GM18858 (cell line): ENCODE measurements around the gene FBXO46.
"Not testable (repeated sequence)": the region's sequence is repeated elsewhere in the genome, so short reads cannot be mapped to it uniquely, and the experiment has no call there.

ENCODE experiments used
- ATAC-seq: cut with Tn5 transposase; IDR thresholded peaks from one replicate; pipeline ENCODE4 v1.9.1; 2021; ENCODE audit not compliant: unreplicated experiment

Gene FBXO46

DNA sequence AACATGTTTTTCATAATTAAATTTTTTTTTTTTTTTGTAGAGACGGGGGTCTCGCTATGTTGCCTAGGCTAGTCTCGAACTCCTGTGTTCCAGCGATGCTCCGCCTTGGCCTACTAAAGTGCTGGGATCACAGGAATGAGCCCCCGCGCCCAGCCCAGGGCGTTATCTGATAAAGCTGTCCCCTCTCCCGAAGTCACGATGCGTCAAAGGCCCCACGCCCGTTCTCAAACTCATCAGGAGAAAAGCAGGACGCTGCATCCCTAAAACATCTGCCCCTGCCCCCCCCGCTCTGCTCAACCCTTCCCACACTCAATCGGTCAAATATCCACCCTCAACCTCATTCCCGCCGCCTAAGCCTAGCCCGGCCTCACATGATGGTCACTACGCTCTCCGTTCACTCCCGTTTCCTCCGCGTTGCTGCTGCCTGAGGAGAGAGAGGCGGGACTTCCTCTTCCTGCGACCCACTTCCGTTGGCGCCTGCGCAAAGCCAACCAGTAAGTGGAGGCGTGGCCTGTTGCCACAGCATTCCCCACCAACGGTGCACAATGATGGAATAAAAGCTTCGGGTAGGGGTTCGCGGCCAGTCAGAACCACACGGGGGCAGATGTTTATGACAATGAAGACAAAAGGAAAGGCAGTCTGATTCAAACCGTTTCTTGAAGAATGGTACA lies 39.0 kb downstream of the FBXO46 start, which contains the start of gene SNRPD2:
SNRPD2 (minus strand) TSS at position 438 of the 671 bp plus-strand sequence; CDS start at position 373, 65 bp downstream.
- peak; percentile 36 for ATAC-seq

- ATAC-seq: no peak
These were observed 43.1 kb downstream of the FBXO46 start for GRCh38 chr19:45687599-45687998.

DNA sequence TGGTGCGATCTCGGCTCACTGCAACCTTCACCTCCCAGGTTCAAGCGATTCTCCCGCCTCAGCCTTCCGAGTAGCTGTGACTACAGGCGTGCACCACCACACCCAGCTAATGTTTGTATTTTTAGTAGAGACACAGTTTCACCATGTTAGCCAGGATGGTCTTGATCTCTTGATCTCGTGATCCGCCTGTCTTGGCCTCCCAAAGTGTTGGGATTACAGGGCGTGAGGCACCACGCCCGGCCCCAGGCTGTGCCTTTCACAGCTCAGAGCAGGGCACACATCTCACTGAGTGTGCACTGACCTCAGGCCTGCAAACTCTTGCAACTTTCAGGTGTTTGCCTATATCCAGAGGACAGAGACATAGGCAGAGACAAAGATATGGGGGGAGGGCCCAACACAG lies 45.7 kb downstream of the FBXO46 start:
- not testable (repeated sequence) for ATAC-seq

- no peak for ATAC-seq
These were observed 47.8 kb downstream of the FBXO46 start for GRCh38 chr19:45682908-45683307.

DNA sequence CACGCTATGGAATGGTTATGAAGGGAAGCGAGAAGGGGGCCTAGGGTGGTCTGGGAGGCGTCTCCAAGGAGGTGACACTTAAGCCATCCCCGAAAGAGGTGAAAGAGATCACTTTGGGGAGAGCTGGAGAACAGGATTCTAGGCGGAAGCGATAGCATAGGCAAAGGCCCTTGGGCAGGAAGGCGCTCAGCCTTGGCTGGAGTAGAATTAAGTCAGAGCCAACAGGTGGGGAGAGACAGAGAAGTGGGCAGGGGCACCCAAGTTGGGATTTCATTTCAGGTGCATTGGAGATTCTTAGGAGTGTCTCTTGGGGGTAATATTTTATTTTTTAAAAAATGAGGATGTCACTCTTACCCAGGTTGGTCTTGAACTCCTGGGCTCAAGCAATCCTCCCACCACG lies 48.6 kb downstream of the FBXO46 start:
- ATAC-seq: no peak

GRCh38 chr19:45681391-45682015 lies 49.2 kb downstream of the FBXO46 start:
- peak; percentile 78 for ATAC-seq

DNA sequence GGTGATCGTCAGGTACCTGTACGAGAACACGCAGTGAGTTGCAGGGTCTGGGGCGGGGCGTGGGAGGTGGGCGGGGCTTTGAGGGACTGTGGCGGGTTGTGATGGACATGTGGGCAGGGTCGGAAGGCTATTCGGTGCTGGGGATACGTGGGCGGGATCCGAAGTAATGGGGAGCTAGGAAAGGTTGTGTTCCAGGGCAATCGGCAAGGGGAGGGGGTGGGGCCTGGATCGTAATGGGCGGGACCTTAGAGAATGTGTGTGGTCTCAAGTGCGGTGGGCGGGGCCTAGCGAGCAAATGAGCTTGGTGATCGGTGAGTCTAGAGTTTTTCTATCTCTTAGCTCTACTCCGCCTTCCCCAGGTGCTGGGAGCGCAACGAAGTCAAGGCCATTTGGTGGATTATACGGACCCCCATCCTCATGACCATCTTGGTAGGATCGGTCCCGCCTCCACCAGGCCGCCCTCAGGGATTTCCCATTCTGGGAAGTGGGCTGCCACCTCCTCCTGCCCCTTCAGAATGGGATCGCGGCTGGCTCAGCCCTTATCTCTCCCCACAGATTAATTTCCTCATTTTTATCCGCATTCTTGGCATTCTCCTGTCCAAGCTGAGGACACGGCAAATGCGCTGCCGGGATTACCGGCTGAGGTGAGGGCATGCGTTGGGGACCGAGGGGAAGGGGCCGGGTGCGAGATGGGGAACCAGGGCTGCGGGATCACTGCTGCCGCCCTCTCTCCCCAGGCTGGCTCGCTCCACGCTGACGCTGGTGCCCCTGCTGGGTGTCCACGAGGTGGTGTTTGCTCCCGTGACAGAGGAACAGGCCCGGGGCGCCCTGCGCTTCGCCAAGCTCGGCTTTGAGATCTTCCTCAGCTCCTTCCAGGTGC lies 53.1 kb downstream of the FBXO46 start:
- ATAC-seq: no peak

GRCh38 chr19:45676851-45677263 lies 53.8 kb downstream of the FBXO46 start:
- no peak for ATAC-seq

DNA sequence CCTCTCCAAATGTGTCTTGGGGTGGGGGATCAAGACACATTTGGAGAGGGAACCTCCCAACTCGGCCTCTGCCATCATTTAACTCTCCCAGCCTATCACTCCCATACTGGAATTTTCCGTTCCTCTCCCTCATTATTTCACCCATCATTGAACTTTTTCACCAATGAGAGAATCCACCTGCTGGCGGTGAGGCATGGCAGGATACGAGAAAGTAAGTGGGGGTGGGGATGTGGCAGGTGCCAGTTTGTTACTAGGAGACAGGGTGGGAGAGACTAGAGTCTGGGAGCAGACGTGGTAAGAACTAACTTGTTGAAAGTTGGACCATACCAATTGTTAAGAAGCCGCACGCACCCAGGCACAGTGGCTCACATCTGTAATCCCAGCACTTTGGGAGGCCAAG lies 55.8 kb downstream of the FBXO46 start:
- ATAC-seq: no peak

GRCh38 chr19:45670670-45671453 lies 59.8 kb downstream of the FBXO46 start:
- no peak for ATAC-seq

DNA sequence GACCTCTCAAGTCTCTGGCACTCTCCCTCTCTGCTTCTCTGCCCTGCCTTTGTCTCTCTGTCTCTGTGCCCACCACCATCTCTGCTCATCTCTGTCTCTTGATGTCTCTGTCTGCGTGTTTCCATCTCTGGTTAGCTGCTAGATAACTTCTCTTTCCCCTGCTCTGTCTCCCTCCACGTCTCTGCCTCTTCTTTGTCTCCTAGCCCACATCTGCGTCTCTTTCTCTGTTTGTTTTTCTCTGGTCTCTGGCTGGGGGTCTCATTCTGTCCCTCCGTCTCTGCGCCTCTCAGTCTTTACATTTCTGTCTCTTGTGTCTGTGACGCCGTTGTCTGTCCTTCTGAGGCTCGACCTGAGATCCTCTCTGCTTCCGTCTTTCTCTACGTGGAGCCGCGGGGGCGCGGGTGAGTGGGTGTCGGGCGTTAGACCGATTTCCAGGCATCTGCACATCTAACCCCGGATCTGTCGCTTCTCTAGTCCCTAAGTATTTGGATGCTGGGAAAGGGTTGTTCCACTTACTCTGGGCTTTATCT lies 62.3 kb downstream of the FBXO46 start:
- ATAC-seq: no peak

DNA sequence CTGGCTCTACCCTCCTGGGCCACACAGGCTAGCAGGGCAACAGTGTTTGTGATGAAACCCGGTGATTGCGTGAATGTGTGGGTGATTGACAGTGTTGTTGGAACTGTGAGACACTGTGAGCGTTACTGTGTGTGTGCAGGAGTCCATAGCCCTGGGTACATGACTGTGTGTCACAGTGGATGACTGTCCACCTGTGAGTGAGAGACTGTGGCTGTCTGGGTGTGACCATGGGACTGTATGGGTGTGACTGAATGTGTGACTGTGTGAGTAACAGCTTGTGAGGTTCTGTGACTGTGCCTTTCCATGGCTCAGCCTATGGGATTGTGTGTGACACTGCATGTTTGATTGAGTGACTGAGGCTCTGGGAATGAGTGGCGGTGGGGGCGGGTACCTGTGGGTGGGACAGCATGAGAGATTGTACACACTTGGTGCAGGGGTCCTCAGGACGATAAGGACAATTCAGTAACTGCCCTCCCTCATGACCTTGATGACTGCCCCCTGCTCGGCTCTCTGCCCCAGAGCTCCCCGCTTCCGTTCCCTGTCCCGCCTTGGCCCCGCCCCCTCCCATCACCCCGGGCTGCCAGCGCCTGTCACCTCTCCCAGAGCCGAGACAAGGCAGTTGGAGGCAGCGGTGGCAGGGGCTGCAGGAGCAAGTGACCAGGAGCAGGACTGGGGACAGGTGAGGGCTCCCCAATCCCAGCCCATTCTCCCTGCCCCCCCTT lies 62.9 kb downstream of the FBXO46 start, which contains the start of gene GIPR:
GIPR (plus strand) TSS at position 602 of the 722 bp plus-strand sequence. CDS start 1,300 bp downstream, outside the sequence.
- ATAC-seq: no peak

DNA sequence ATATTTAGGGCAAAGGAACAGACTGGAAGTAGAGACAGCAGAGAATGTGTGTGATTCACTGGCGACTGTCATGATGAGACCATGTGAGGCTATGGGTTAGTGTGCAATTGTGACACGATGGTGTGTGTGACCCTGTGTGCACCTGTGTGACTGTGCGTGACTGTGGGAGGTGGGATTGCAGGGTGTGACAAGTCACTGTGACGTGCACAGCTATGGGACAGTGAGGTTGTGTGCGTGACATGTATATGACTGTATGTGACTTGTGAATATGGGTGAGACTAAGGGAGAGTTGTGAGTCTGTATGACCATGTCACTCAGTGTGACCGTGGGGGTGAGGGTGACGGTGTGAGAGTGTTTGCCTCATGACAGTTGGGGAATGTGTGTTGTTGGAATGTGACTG lies 66.1 kb downstream of the FBXO46 start:
- ATAC-seq: no peak

- no peak for ATAC-seq
These were observed 66.9 kb downstream of the FBXO46 start for GRCh38 chr19:45663800-45664199.

- no peak for ATAC-seq
These were observed 70.1 kb downstream of the FBXO46 start for GRCh38 chr19:45660636-45661035.
